ENCODE results near the gene ILDR1. TPM values are rescaled to one million over a fixed set of nuclear protein-coding genes. Genes with fewer than 3 reads are reported as not detected.

Gene ILDR1
- total and polyA plus RNA-seq, 2 donors from 2014 or later = 11.9 to 17.7 TPM

DNA sequence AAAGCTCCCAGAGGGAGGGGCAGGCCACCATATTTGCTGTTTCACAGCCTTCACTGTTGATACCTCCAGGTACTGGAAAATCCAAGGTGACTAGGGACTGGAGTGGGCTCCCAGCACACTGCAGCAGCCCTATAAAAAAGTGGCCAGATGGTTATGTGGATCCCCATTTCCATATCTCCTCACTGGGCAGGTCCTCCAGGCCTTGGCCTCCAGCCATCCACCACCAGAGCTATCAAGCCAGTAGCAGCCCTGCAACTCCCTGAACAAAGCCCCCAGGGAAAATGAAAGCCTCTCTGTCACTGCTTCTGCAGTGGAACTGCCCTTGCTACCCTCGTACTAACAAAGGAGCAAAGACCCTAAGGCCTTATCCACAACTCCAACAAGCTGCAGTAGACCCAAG, 58.4 kb downstream of the ILDR1 start:
- intact Hi-C loops (cut with DNase I) = no loop called here
- Histone ChIP-seq H3K4me1 (ENCODE audit: control insufficient read depth in 2 of 3, insufficient read depth in 2 of 3, low read depth in 1 of 3, low read length in 3 of 3) (no peaks in the 10 kb centered on the region), H3K4me3 (ENCODE audit: low read length in 3 of 3) (no peak overlapping the region), H3K9me3 (ENCODE audit: control insufficient read depth in 2 of 3, insufficient read depth in 1 of 3, low read length in 3 of 3) (no peaks in the 10 kb centered on the region), H3K36me3 (ENCODE audit: control insufficient read depth in 2 of 3, insufficient read depth in 3 of 3, low read length in 3 of 3) (no peaks in the 10 kb centered on the region), H3K27me3 (ENCODE audit: control insufficient read depth, insufficient read depth, low read length) (no peaks in the 10 kb centered on the region), H3K9ac (ENCODE audit: low read length in 3 of 3) (no peak overlapping the region), H3K27ac (ENCODE audit: low read depth in 2 of 2, low read length in 2 of 2) (no peak overlapping the region)
- no peak for FAIRE-seq
- DNase-seq = no peak
- TF ChIP-seq, protein P1, sequence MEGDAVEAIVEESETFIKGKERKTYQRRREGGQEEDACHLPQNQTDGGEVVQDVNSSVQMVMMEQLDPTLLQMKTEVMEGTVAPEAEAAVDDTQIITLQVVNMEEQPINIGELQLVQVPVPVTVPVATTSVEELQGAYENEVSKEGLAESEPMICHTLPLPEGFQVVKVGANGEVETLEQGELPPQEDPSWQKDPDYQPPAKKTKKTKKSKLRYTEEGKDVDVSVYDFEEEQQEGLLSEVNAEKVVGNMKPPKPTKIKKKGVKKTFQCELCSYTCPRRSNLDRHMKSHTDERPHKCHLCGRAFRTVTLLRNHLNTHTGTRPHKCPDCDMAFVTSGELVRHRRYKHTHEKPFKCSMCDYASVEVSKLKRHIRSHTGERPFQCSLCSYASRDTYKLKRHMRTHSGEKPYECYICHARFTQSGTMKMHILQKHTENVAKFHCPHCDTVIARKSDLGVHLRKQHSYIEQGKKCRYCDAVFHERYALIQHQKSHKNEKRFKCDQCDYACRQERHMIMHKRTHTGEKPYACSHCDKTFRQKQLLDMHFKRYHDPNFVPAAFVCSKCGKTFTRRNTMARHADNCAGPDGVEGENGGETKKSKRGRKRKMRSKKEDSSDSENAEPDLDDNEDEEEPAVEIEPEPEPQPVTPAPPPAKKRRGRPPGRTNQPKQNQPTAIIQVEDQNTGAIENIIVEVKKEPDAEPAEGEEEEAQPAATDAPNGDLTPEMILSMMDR (IDR thresholded peaks at IDR 0.05; ENCODE audit: borderline replicate concordance, extremely low read depth, insufficient read depth) = no peak

DNA sequence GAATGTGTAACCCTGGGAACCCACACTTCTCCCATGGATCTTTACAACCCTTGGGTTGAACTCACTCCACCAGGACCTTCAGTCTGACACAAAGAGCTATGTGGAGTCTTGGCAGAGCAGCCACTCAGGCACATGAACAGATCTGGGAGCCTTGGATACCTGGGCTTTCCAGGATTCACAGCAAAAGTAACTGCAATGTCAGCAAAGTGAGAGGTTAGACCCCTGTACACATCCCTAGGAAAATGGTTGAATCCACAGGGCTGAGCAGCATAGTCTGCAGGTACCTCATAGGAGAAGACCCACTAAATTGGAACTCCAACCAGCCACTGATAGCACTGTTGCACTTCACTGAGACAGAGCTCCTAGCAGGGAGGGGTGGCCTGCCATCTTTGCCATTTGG, 59.6 kb downstream of the ILDR1 start:
- Histone ChIP-seq H3K27ac (ENCODE audit: low read depth in 2 of 2, low read length in 2 of 2) (no peak overlapping the region), H3K4me1 (ENCODE audit: control insufficient read depth in 2 of 3, insufficient read depth in 2 of 3, low read depth in 1 of 3, low read length in 3 of 3) (no peaks in the 10 kb centered on the region), H3K36me3 (ENCODE audit: control insufficient read depth in 2 of 3, insufficient read depth in 3 of 3, low read length in 3 of 3) (no peaks in the 10 kb centered on the region), H3K4me3 (ENCODE audit: low read length in 3 of 3) (no peak overlapping the region), H3K9me3 (ENCODE audit: control insufficient read depth in 2 of 3, insufficient read depth in 1 of 3, low read length in 3 of 3) (no peaks in the 10 kb centered on the region), H3K27me3 (ENCODE audit: control insufficient read depth, insufficient read depth, low read length) (no peaks in the 10 kb centered on the region), H3K9ac (ENCODE audit: low read length in 3 of 3) (no peak overlapping the region)
- FAIRE-seq (no peak), DNase-seq (no peak)
- intact Hi-C loops (cut with DNase I) = no loop called here
- TF ChIP-seq, protein P1 (IDR thresholded peaks at IDR 0.05; ENCODE audit: borderline replicate concordance, extremely low read depth, insufficient read depth) = no peak

DNA sequence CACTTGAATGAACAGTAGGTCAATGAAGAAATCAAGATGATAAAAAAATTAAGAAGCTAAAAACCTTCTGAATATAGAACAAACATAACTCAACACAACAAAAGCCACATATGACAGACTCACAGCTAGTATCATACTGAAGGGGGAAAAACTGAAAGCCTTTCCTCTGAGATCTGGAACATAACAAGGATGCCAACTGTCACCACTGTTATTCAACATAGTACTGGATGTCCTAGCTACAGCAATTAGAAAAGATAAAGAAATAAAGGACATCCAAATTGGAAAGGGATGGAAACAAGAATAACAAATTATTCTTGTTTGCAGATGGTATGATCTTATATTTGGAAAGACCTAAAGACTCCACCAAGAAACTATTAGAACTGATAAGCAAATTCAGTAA, 60.8 kb downstream of the ILDR1 start:
- Histone ChIP-seq H3K4me1 (ENCODE audit: control insufficient read depth in 2 of 3, insufficient read depth in 2 of 3, low read depth in 1 of 3, low read length in 3 of 3) (no peaks in the 10 kb centered on the region), H3K36me3 (ENCODE audit: control insufficient read depth in 2 of 3, insufficient read depth in 3 of 3, low read length in 3 of 3) (no peaks in the 10 kb centered on the region), H3K9ac (ENCODE audit: low read length in 3 of 3) (no peak overlapping the region), H3K27me3 (ENCODE audit: control insufficient read depth, insufficient read depth, low read length) (no peaks in the 10 kb centered on the region), H3K4me3 (ENCODE audit: low read length in 3 of 3) (no peak overlapping the region), H3K9me3 (ENCODE audit: control insufficient read depth in 2 of 3, insufficient read depth in 1 of 3, low read length in 3 of 3) (no peaks in the 10 kb centered on the region), H3K27ac (ENCODE audit: low read depth in 2 of 2, low read length in 2 of 2) (no peak overlapping the region)
- no peak for DNase-seq
- TF ChIP-seq, protein P1 (IDR thresholded peaks at IDR 0.05; ENCODE audit: borderline replicate concordance, extremely low read depth, insufficient read depth) = no peak
- no peak for FAIRE-seq
- intact Hi-C loops (cut with DNase I) = no loop called here

GRCh38 chr3:121958801-121959200, 63.2 kb downstream of the ILDR1 start:
- H3K9me3 ChIP-seq (ENCODE audit: control insufficient read depth in 2 of 3, insufficient read depth in 1 of 3, low read length in 3 of 3) = no peaks in the 10 kb centered on the region
- no peaks in the 10 kb centered on the region for H3K27me3 ChIP-seq (ENCODE audit: control insufficient read depth, insufficient read depth, low read length)
- intact Hi-C loops (cut with DNase I) = no loop called here
- TF ChIP-seq, protein P1 (IDR thresholded peaks at IDR 0.05; ENCODE audit: borderline replicate concordance, extremely low read depth, insufficient read depth) = no peak
- DNase-seq (no peak), FAIRE-seq (no peak)
- H3K4me1 ChIP-seq (ENCODE audit: control insufficient read depth in 2 of 3, insufficient read depth in 2 of 3, low read depth in 1 of 3, low read length in 3 of 3) = no peaks in the 10 kb centered on the region
- H3K27ac ChIP-seq (ENCODE audit: low read depth in 2 of 2, low read length in 2 of 2) = no peak overlapping the region
- H3K9ac ChIP-seq (ENCODE audit: low read length in 3 of 3) = no peak overlapping the region
- H3K4me3 ChIP-seq (ENCODE audit: low read length in 3 of 3) = no peak overlapping the region
- H3K36me3 ChIP-seq (ENCODE audit: control insufficient read depth in 2 of 3, insufficient read depth in 3 of 3, low read length in 3 of 3) = no peaks in the 10 kb centered on the region

All from kidney (tissue), 14 donors.